ENCODE data around the gene SPIN1. TPM values are rescaled to one million over a fixed set of nuclear protein-coding genes. Genes with fewer than 3 reads are reported as not detected.

The SPIN1 gene
- total and polyA plus RNA-seq, 2 of the 8 experiments (the other 6 are each of a cell fraction or from before 2014, with no cell fraction given), result 69.9 to 139 TPM

GRCh38 chr9:88468226-88468625 lies 80.0 kb downstream of the SPIN1 start (continued):
- TF ChIP-seq, protein P1, sequence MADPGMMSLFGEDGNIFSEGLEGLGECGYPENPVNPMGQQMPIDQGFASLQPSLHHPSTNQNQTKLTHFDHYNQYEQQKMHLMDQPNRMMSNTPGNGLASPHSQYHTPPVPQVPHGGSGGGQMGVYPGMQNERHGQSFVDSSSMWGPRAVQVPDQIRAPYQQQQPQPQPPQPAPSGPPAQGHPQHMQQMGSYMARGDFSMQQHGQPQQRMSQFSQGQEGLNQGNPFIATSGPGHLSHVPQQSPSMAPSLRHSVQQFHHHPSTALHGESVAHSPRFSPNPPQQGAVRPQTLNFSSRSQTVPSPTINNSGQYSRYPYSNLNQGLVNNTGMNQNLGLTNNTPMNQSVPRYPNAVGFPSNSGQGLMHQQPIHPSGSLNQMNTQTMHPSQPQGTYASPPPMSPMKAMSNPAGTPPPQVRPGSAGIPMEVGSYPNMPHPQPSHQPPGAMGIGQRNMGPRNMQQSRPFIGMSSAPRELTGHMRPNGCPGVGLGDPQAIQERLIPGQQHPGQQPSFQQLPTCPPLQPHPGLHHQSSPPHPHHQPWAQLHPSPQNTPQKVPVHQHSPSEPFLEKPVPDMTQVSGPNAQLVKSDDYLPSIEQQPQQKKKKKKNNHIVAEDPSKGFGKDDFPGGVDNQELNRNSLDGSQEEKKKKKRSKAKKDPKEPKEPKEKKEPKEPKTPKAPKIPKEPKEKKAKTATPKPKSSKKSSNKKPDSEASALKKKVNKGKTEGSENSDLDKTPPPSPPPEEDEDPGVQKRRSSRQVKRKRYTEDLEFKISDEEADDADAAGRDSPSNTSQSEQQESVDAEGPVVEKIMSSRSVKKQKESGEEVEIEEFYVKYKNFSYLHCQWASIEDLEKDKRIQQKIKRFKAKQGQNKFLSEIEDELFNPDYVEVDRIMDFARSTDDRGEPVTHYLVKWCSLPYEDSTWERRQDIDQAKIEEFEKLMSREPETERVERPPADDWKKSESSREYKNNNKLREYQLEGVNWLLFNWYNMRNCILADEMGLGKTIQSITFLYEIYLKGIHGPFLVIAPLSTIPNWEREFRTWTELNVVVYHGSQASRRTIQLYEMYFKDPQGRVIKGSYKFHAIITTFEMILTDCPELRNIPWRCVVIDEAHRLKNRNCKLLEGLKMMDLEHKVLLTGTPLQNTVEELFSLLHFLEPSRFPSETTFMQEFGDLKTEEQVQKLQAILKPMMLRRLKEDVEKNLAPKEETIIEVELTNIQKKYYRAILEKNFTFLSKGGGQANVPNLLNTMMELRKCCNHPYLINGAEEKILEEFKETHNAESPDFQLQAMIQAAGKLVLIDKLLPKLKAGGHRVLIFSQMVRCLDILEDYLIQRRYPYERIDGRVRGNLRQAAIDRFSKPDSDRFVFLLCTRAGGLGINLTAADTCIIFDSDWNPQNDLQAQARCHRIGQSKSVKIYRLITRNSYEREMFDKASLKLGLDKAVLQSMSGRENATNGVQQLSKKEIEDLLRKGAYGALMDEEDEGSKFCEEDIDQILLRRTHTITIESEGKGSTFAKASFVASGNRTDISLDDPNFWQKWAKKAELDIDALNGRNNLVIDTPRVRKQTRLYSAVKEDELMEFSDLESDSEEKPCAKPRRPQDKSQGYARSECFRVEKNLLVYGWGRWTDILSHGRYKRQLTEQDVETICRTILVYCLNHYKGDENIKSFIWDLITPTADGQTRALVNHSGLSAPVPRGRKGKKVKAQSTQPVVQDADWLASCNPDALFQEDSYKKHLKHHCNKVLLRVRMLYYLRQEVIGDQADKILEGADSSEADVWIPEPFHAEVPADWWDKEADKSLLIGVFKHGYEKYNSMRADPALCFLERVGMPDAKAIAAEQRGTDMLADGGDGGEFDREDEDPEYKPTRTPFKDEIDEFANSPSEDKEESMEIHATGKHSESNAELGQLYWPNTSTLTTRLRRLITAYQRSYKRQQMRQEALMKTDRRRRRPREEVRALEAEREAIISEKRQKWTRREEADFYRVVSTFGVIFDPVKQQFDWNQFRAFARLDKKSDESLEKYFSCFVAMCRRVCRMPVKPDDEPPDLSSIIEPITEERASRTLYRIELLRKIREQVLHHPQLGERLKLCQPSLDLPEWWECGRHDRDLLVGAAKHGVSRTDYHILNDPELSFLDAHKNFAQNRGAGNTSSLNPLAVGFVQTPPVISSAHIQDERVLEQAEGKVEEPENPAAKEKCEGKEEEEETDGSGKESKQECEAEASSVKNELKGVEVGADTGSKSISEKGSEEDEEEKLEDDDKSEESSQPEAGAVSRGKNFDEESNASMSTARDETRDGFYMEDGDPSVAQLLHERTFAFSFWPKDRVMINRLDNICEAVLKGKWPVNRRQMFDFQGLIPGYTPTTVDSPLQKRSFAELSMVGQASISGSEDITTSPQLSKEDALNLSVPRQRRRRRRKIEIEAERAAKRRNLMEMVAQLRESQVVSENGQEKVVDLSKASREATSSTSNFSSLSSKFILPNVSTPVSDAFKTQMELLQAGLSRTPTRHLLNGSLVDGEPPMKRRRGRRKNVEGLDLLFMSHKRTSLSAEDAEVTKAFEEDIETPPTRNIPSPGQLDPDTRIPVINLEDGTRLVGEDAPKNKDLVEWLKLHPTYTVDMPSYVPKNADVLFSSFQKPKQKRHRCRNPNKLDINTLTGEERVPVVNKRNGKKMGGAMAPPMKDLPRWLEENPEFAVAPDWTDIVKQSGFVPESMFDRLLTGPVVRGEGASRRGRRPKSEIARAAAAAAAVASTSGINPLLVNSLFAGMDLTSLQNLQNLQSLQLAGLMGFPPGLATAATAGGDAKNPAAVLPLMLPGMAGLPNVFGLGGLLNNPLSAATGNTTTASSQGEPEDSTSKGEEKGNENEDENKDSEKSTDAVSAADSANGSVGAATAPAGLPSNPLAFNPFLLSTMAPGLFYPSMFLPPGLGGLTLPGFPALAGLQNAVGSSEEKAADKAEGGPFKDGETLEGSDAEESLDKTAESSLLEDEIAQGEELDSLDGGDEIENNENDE (IDR thresholded peaks at IDR 0.05; ENCODE audit: insufficient replicate concordance, low read length), result no peak
- TF ChIP-seq POLR2AphosphoS5 (IDR thresholded peaks at IDR 0.05; ENCODE audit: low read depth, low read length) (no peak), EGR1 (IDR thresholded peaks at IDR 0.05; ENCODE audit: borderline replicate concordance, low read depth, low read length) (no peak), TEAD4 (IDR thresholded peaks at IDR 0.05; ENCODE audit: low read depth, low read length) (no peak), GABPA (IDR thresholded peaks at IDR 0.05; ENCODE audit: borderline replicate concordance, insufficient read depth, low read length) (no peak), GTF2F1 (IDR thresholded peaks at IDR 0.05; ENCODE audit: borderline replicate concordance, low read depth, low read length) (no peak), YY1 (IDR thresholded peaks at IDR 0.05; ENCODE audit: low read depth, low read length) (no peak), POU5F1 (IDR thresholded peaks at IDR 0.05; ENCODE audit: low read depth, low read length) (no peak), ZNF274 (IDR thresholded peaks at IDR 0.05; ENCODE audit: borderline replicate concordance, extremely low read depth, low read length) (no peak), POLR2A (IDR thresholded peaks at IDR 0.05; ENCODE audit: control extremely low read depth in 1 of 2, low read depth in 2 of 2, low read length in 2 of 2) (no peak)
- TF ChIP-seq, protein P2, sequence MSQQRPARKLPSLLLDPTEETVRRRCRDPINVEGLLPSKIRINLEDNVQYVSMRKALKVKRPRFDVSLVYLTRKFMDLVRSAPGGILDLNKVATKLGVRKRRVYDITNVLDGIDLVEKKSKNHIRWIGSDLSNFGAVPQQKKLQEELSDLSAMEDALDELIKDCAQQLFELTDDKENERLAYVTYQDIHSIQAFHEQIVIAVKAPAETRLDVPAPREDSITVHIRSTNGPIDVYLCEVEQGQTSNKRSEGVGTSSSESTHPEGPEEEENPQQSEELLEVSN (IDR thresholded peaks at IDR 0.05), result no peak
